Measurements from ENCODE around the gene MSH5. TPM values are rescaled to one million over a fixed set of nuclear protein-coding genes. Genes with fewer than 3 reads are reported as not detected.

MSH5 gene
- total and polyA plus RNA-seq, 9 of the 15 experiments (the other 6 are each of a cell fraction or from before 2014, with no cell fraction given), result 12.5 to 104 (median 46.6) TPM

DNA sequence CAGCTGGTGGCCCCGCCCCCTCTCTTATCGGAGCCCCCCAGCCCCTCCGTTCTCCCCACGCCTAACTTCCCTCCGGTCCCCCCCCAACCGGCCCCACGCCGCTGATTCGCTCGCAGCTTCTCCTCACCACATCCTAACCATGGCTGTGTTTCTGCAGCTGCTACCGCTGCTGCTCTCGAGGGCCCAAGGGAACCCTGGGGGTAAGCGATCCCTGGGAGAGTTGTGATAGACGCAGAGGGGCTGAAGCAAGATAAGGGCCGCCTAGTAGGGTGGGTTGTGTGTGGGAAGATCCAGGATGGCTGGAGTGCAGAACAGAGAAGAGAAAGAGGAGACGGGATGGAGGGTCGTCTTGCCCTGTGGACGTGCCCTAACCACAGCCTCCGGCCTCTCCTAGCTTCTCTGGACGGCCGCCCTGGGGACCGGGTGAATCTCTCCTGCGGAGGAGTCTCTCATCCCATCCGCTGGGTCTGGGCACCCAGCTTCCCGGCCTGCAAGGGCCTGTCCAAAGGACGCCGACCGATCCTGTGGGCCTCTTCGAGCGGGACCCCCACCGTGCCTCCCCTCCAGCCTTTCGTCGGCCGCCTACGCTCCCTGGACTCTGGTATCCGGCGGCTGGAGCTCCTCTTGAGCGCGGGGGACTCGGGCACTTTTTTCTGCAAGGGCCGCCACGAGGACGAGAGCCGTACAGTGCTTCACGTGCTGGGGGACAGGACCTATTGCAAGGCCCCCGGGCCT lies 16.4 kb upstream of the MSH5 start, which contains the start of gene MPIG6B (continued):
- TF ChIP-seq TEAD1 (CRISPR knock-in tag; IDR thresholded peaks at IDR 0.05) (0 out of 4 replicates have a peak, but pooled peaks of 1 of the 2 experiments have one; percentile 50), ETV5 (CRISPR knock-in tag; IDR thresholded peaks at IDR 0.05; ENCODE audit: low read depth) (no peak), ZNF507 (tag; conservative IDR thresholded peaks at IDR 0.05) (no peak), POLR2G (IDR thresholded peaks at IDR 0.05; ENCODE audit: low read depth, low read length) (peak; percentile 75; the same call in 1 of the 2 replicates), ZNF3 (CRISPR knock-in tag; IDR thresholded peaks at IDR 0.05) (no peak), MNT (conservative IDR thresholded peaks at IDR 0.05) (no peak), ZNF57 (CRISPR knock-in tag; IDR thresholded peaks at IDR 0.05) (0 out of 2 replicates have a peak, but pooled peaks have one; percentile 35), NCOR1 (IDR thresholded peaks at IDR 0.05) (no peak), KDM2B (CRISPR knock-in tag; IDR thresholded peaks at IDR 0.05) (no peak), GATAD2B (IDR thresholded peaks at IDR 0.05; ENCODE audit: borderline replicate concordance) (no peak), SRSF1 (IDR thresholded peaks at IDR 0.05; ENCODE audit: low read depth, low read length) (no peak), DMBX1 (CRISPR knock-in tag; IDR thresholded peaks at IDR 0.05; ENCODE audit: borderline replicate concordance) (no peak), CEBPG (CRISPR knock-in tag; IDR thresholded peaks at IDR 0.05) (0 out of 2 replicates have a peak, but pooled peaks have one; percentile 14), CEBPG (tag; conservative IDR thresholded peaks at IDR 0.05 in 1 of 2, IDR thresholded peaks at IDR 0.05 in 1 of 2) (no peak), PKNOX1 (IDR thresholded peaks at IDR 0.05) (no peak), KLF6 (CRISPR knock-in tag; IDR thresholded peaks at IDR 0.05; ENCODE audit: borderline replicate concordance) (no peak)
- TF ChIP-seq, protein P1, sequence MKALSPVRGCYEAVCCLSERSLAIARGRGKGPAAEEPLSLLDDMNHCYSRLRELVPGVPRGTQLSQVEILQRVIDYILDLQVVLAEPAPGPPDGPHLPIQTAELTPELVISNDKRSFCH (CRISPR knock-in tag; IDR thresholded peaks at IDR 0.05), result no peak
- TF ChIP-seq, protein P1 (tag; IDR thresholded peaks at IDR 0.05), result peak; percentile 61; the same call in 1 of the 2 replicates
- TF ChIP-seq, protein P2, sequence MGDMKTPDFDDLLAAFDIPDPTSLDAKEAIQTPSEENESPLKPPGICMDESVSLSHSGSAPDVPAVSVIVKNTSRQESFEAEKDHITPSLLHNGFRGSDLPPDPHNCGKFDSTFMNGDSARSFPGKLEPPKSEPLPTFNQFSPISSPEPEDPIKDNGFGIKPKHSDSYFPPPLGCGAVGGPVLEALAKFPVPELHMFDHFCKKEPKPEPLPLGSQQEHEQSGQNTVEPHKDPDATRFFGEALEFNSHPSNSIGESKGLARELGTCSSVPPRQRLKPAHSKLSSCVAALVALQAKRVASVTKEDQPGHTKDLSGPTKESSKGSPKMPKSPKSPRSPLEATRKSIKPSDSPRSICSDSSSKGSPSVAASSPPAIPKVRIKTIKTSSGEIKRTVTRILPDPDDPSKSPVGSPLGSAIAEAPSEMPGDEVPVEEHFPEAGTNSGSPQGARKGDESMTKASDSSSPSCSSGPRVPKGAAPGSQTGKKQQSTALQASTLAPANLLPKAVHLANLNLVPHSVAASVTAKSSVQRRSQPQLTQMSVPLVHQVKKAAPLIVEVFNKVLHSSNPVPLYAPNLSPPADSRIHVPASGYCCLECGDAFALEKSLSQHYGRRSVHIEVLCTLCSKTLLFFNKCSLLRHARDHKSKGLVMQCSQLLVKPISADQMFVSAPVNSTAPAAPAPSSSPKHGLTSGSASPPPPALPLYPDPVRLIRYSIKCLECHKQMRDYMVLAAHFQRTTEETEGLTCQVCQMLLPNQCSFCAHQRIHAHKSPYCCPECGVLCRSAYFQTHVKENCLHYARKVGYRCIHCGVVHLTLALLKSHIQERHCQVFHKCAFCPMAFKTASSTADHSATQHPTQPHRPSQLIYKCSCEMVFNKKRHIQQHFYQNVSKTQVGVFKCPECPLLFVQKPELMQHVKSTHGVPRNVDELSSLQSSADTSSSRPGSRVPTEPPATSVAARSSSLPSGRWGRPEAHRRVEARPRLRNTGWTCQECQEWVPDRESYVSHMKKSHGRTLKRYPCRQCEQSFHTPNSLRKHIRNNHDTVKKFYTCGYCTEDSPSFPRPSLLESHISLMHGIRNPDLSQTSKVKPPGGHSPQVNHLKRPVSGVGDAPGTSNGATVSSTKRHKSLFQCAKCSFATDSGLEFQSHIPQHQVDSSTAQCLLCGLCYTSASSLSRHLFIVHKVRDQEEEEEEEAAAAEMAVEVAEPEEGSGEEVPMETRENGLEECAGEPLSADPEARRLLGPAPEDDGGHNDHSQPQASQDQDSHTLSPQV (IDR thresholded peaks at IDR 0.05), result no peak
- TF ChIP-seq, protein P3, sequence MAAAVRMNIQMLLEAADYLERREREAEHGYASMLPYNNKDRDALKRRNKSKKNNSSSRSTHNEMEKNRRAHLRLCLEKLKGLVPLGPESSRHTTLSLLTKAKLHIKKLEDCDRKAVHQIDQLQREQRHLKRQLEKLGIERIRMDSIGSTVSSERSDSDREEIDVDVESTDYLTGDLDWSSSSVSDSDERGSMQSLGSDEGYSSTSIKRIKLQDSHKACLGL (CRISPR knock-in tag; IDR thresholded peaks at IDR 0.05; ENCODE audit: borderline replicate concordance, poor library complexity, severe bottlenecking), result no peak
